ENCODE results near the gene ANP32E.

The ANP32E gene

DNA sequence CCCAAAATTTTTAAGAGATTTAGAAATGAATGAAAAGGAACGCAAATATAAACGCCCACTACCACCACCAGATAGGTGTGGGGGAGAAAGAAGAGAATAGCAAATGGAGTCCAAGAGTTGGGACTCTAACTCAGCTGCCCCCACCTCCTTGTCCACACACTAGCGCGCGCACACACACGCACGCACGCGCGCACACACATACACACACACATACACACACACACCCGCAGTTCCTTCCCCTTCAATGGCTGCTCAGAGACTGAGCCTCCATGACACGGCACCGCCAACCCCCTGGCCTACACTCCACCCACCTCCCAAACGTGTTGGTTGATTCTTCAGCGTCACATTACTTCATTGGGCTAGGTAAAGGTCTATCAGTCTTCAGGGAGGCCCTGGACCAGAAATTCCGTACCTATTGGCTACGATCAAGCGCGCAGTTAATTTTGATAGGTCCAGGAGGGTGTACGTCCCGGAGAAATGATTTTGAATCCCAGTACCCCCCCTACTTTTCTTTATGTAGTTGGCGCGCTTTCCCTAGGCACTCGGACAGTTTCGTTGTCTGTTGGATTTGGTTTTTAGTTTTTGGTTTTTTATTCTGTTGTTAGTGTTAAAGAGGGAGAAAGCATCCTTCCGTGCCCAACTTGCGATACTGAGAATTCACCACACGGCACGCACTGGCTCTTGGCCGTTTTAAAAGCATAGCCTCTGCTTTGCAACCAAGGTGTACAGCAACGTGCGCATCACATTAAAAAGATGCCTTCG is at the start of gene ANP32E:
ANP32E (minus strand) TSS at position 261 of the 762 bp plus-strand sequence. CDS start 326 bp downstream, outside the sequence.
- DNase-seq (ENCODE audit: low spot score), result peak; percentile 99

DNA sequence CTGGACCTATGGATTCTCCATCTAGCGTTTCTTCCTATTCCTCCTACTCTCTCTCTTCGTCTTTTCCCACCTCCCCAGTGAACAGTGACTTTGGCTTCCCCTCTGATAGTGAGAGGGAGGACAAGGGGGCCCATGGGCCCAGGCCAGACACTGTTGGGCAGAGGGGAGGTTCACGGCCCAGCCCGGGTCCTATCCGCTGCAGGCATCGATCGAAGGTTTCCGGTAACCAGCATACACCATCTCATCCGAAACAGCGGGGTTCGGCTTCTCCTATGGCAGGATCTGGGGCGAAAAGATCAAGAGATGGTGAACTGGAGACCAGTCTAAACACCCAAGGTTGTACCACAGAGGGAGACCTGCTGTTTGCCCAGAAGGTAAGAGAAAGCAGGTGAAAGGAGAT is 47.3 kb upstream of the ANP32E start:
- DNase-seq (ENCODE audit: low spot score), result no peak

DNA sequence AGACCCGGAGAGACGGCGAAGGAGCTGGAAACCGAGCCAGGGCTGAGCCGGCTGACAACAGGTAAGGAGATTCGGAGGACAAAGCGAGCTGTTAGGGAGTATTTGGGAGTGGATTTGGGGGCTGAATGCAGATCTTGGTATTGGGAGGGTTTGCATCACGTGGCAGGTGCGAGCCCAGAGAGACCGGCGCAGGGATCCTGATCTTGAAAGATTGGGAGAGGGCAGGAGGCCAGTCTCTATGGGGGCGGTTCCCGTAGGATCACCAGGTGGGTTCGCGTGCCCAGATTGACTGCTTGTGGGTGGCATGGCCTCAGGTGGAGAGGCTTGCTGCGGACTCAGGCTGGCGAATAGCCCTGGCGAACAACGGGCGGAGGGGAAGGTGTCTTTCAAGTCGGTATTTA is 46.6 kb upstream of the ANP32E start:
- DNase-seq (ENCODE audit: low spot score), result peak; percentile 28

GRCh38 chr1:150281758-150282557 is 46.0 kb upstream of the ANP32E start, which contains the start of gene CIART:
CIART (plus strand) TSS chr1:150282554; CDS start chr1:150283268, 714 bp downstream.
- peak; percentile 94 for DNase-seq (ENCODE audit: low spot score)

DNA sequence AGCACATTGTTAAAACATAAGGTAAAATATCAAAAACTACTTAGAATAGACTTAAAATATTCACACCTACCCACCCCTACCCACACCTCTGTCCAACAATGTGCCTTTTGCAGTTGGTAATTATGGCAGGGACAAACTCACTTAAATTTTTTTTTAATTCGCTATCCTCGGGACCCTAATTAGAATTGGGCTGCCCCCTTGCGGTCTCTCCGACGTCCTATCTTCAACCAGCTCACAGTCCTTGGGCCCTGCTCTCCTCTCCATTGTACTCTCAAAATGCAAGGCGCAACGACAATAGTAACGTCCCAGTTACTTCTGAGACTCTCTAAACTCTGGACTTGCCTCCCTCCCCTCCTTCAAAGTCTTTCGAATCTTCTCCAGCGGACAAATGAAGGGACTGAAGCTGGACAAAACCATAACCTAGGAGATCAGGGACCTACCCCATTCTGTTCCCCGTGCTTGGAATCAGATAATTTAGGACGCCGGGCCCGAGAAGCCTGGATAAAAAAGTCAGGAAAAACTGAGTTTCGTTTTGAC is 45.4 kb upstream of the ANP32E start:
- peak; percentile 34 for DNase-seq (ENCODE audit: low spot score)

- DNase-seq (ENCODE audit: low spot score), result no peak
Observed at GRCh38 chr1:150280138-150280707, 44.3 kb upstream of the ANP32E start.

DNA sequence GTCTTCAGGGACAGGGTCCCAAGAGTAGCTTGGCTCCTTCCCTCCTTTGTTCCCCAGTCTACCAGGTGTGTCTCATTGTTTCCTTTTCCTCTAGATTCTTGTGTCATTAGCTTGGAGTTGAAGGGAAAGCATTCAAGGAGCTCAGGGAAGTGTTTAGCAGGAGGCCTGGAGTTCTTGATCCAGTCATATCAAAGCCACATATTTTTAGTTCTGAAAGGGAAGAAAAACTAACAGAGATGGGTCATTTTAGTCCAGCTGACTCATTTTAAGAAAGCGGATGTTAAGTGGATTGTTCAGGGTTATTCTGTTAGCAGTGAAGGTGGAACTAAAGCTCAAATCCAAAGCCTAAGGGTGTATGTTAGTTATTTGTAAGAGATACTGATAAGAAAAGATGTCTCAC is 37.4 kb upstream of the ANP32E start:
- DNase-seq (ENCODE audit: low spot score), result peak; percentile 28

GRCh38 chr1:150271291-150271959 is 35.5 kb upstream of the ANP32E start:
- DNase-seq (ENCODE audit: low spot score), result no peak

GRCh38 chr1:150269451-150269850 is 33.5 kb upstream of the ANP32E start:
- no peak for DNase-seq (ENCODE audit: low spot score)

GRCh38 chr1:150268705-150269403 is 32.9 kb upstream of the ANP32E start, which contains the start of gene APH1A:
APH1A (minus strand) TSS chr1:150269016; CDS start chr1:150268810, 206 bp downstream.
- peak; percentile 97 for DNase-seq (ENCODE audit: low spot score)

GRCh38 chr1:150268340-150268704 is 32.4 kb upstream of the ANP32E start:
- DNase-seq (ENCODE audit: low spot score), result peak; percentile 30

DNA sequence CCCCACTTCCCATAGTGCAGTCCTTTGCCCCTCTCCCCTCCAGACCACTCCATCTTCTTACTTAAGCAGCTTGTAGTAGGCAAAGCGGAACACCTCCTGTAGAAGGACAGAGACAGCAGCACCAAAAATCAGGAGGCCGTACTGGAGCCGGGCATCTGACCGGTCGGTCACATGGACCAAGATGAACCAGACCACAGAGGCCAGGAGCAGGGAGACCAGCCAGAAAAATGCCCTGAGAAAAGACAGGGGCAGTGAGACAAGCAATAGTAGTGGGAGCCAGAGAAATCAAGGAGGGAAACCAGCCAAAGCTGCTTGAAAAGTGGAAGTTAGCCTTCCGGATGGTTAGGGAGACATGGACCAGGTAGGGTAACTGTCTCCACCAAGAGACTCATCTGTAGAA is 32.0 kb upstream of the ANP32E start:
- peak; percentile 33 for DNase-seq (ENCODE audit: low spot score)

DNA sequence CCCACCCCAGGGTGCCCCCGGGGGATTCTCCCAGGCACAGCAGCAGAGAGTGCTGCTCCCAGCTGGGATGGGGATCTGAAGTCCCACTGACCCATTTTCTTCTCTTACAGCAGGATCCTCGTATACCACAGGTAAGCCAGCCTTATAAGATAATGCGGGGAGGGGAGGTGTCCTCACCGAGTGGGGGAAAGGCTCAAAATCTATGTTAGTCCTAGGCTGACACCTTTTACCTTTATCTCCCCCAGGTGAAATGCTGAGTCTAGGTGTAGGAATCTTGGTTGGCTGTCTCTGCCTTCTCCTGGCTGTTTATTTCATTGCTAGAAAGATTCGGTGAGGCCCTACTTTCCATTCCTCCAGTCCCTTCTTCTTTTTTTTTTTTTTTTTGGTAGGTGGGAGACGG is 27.6 kb upstream of the ANP32E start:
- no peak for DNase-seq (ENCODE audit: low spot score)

- no peak for DNase-seq (ENCODE audit: low spot score)
Observed at GRCh38 chr1:150262388-150263320, 26.7 kb upstream of the ANP32E start.

DNA sequence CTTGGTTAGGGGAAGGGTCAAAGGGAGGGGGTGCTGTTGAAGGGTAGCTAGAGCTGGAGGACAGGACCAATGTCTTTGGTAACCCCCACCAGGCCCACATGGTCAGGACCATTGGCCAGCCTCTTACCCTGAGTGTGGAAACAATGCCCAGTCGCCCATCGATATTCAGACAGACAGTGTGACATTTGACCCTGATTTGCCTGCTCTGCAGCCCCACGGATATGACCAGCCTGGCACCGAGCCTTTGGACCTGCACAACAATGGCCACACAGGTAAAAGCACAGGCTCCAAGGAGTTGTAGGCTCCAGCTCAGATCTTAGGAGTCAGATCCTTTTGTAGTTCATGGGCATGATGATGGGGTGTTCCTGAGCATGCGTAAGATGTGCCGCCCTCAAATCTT is 25.5 kb upstream of the ANP32E start:
- no peak for DNase-seq (ENCODE audit: low spot score)

- no peak for DNase-seq (ENCODE audit: low spot score)
Observed at GRCh38 chr1:150259758-150260669, 24.1 kb upstream of the ANP32E start.

GRCh38 chr1:150259217-150259616 is 23.3 kb upstream of the ANP32E start:
- no peak for DNase-seq (ENCODE audit: low spot score)

GRCh38 chr1:150257624-150258585 is 22.0 kb upstream of the ANP32E start, which contains the start of gene CA14:
CA14 (plus strand) TSS chr1:150257774; CDS start chr1:150258129, 355 bp downstream.
- DNase-seq (ENCODE audit: low spot score), result no peak
